Measurements from ENCODE around the gene FLII. TPM values are rescaled to one million over a fixed set of nuclear protein-coding genes. Genes with fewer than 3 reads are reported as not detected.

Gene FLII
- total RNA-seq, 1 experiment from 2014 or later, result 298 TPM

- H3K9me3 Mint-ChIP-seq, result no peaks in the 10 kb centered on the region; a peak in 1 of 5 replicates
- peaks cover 2 to 5% (median 4%) of the 10 kb centered on the region in 3 experiments; a peak in 3 of 7 replicates for H3K36me3 Mint-ChIP-seq (ENCODE audit: insufficient read depth in 1 of 3, low read depth in 3 of 3)
- Histone ChIP-seq H2BK12ac (ENCODE audit: insufficient read length, low read depth, low read length) (no peak overlapping the region), H2BK5ac (ENCODE audit: insufficient read length, low read length) (no peak overlapping the region), H2BK15ac (ENCODE audit: low read depth, low read length) (no peak overlapping the region), H3K14ac (ENCODE audit: insufficient read depth, low read length) (peak overlapping the region; percentile 44), H2BK120ac (ENCODE audit: low read depth, low read length, poor library complexity, severe bottlenecking) (no peak overlapping the region), H3K56ac (ENCODE audit: insufficient read length, low read depth, low read length) (no peak overlapping the region), H4K20me1 (ENCODE audit: control insufficient read depth, insufficient read depth, insufficient read length) (no peaks in the 10 kb centered on the region), H3K27ac (ENCODE audit: insufficient read length, low read depth, low read length) (no peak overlapping the region), H3K23me2 (ENCODE audit: insufficient read length, low read depth, low read length, poor library complexity, severe bottlenecking) (peaks cover 11% of the 10 kb centered on the region), H4K8ac (replicated peaks; ENCODE audit: insufficient read length, low read depth, low read length) (no peak overlapping the region), H3K79me2 (ENCODE audit: insufficient read depth, low read length) (peaks cover 25% of the 10 kb centered on the region; the same call in 1 of the 2 replicates), H3K23ac (ENCODE audit: insufficient read length, low read depth, low read length) (no peak overlapping the region), H4K91ac (ENCODE audit: insufficient read length, low read depth, low read length) (no peak overlapping the region), H3K4me2 (ENCODE audit: insufficient read depth, insufficient read length, low read length) (peak overlapping the region; percentile 99), H2BK20ac (ENCODE audit: low read depth, low read length, poor library complexity, severe bottlenecking) (no peak overlapping the region), H3K18ac (ENCODE audit: insufficient read length, low read depth, low read length) (no peak overlapping the region), H3K9me3 (ENCODE audit: control insufficient read depth, low read depth, low read length) (no peaks in the 10 kb centered on the region), H3K9ac (ENCODE audit: extremely low read depth, insufficient read length, low read length) (peak overlapping the region; percentile 84), H3T11ph (ENCODE audit: low read length) (no peak overlapping the region), H3K4ac (ENCODE audit: low read depth, low read length) (no peak overlapping the region), H3K27me3 (ENCODE audit: insufficient read depth, low read length) (no peaks in the 10 kb centered on the region), H3K79me1 (ENCODE audit: insufficient read depth, low read depth, low read length, poor library complexity, severe bottlenecking) (peaks cover 9% of the 10 kb centered on the region), H2AFZ (ENCODE audit: low read length) (no peak overlapping the region), H2AK5ac (ENCODE audit: insufficient read length, low read length) (no peak overlapping the region), H3K4me1 (ENCODE audit: insufficient read depth, low read length) (peaks cover 3% of the 10 kb centered on the region; the same call in 1 of the 2 replicates), H4K5ac (ENCODE audit: insufficient read length, low read depth, low read length) (no peak overlapping the region)
- no CpG with 5 or more reads among the region's 57 CpGs for WGBS (ENCODE audit: extremely low coverage, insufficient read length, low lambda C conversion rate)
- peak overlapping the region; percentile 95 to 98 for H3K4me3 Mint-ChIP-seq
- peaks cover 22 to 30% of the 10 kb centered on the region in 2 experiments for H3K4me1 Mint-ChIP-seq
- DNase-seq, result no peak
- no peaks in the 10 kb centered on the region for H3K27me3 Mint-ChIP-seq (ENCODE audit: low read depth)
- H3K27ac Mint-ChIP-seq, result peak overlapping the region; percentile 57 to 96 (median 96)
- TF ChIP-seq CTCF (conservative IDR thresholded peaks at IDR 0.05), result no peak
Measured at GRCh38 chr17:18225642-18226283, 32.8 kb downstream of the FLII start.
